Measurements from ENCODE around the gene PRSS56. TPM values are rescaled to one million over a fixed set of nuclear protein-coding genes. Genes with fewer than 3 reads are reported as not detected.

PRSS56 gene
- polyA plus RNA-seq, 4 donors, result 0.15 to 0.29 TPM; not detected in 2

- no peak for DNase-seq (ENCODE audit: low read depth in 4 of 4, low spot score in 3 of 4)
Measured at GRCh38 chr2:232485757-232486557, 34.2 kb upstream of the PRSS56 start.

DNA sequence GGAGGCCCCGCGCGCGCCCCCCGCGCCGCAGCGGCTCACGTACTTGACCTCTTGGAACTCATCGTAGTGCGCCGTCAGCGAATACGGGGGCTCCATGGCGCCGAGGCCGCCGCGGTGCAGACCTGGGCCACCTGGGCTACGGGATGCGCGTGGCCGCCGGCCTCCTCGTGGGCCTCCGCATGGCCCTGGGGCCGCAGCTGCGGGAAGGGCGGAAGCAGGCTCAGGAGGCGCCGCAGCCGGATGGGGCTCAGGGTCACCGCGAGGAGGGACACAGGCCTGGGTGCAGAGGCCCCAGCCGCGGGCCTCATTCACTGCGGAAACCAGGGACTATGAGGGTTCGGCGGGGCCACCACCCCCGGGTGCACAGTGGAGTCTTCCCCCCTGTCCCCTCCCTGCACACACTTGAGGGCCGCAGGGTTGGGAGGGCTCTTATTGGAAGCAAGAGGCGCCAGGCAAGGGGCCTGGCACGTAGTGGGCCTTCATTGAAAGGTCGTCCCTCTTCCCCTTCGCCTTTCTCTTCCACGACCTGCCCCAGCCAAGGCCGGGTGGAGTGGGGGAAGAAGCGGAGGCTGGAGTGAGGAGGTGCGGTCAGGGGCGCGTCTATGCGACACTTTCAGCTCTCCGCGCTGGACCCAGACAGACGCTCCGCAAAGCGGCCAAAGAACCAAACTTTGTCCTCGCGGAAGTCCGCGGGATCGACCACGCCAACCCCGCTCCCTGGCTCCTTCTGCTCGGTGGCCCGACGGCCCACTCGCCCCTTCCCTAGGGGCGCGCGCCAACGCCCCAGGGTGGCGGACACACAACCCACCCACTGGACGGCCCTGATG, 33.4 kb upstream of the PRSS56 start:
- no peak for DNase-seq (ENCODE audit: low read depth in 4 of 4, low spot score in 3 of 4)

DNA sequence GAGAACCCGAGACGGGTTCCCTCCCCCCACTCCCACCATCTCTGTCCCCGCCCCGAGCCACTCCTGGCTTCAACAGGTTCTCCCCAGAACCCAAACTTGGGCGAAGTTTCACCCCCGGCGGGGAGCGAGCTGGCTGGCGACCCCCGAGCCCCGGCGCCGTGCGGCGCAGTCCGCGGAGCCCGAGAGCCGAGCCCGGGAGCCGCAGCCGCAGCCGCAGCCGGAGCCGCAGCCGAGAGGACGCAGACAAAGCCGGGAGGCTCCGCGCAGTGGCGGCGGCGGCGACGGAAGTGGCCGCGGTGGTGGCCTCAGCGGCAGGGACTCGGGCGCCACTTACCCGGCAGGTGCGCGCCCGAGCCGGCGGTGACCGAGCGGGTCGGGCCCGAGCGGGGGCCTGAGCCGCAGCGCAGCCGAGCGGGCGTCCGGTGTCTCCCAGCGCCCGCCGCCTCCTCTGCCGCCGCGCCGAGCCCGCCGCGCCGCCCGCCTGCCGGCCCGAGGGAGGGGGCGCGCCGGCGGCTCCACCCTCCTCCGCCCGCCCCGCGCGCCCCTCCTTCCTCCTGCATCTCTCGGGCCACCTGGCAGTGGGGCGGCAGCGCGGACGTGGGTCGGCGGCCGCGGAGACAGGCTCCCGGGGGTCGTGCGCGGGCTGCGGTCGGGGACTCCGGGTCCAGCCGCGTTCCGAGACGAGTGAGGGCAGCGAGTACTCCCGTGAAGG, 32.6 kb upstream of the PRSS56 start, which contains the start of gene ECEL1:
ECEL1 (minus strand) TSS at position 450 of the 712 bp plus-strand sequence. CDS start 1,181 bp downstream, outside the sequence.
- no peak for DNase-seq (ENCODE audit: low read depth in 4 of 4, low spot score in 3 of 4)

- no peak for DNase-seq (ENCODE audit: low read depth in 4 of 4, low spot score in 3 of 4)
Measured at GRCh38 chr2:232488097-232488711, 32.0 kb upstream of the PRSS56 start.

- no peak for DNase-seq (ENCODE audit: low read depth in 4 of 4, low spot score in 3 of 4)
Measured at GRCh38 chr2:232488721-232489300, 31.4 kb upstream of the PRSS56 start.

- no peak for DNase-seq (ENCODE audit: low read depth in 4 of 4, low spot score in 3 of 4)
Measured at GRCh38 chr2:232489516-232490220, 30.5 kb upstream of the PRSS56 start.

DNA sequence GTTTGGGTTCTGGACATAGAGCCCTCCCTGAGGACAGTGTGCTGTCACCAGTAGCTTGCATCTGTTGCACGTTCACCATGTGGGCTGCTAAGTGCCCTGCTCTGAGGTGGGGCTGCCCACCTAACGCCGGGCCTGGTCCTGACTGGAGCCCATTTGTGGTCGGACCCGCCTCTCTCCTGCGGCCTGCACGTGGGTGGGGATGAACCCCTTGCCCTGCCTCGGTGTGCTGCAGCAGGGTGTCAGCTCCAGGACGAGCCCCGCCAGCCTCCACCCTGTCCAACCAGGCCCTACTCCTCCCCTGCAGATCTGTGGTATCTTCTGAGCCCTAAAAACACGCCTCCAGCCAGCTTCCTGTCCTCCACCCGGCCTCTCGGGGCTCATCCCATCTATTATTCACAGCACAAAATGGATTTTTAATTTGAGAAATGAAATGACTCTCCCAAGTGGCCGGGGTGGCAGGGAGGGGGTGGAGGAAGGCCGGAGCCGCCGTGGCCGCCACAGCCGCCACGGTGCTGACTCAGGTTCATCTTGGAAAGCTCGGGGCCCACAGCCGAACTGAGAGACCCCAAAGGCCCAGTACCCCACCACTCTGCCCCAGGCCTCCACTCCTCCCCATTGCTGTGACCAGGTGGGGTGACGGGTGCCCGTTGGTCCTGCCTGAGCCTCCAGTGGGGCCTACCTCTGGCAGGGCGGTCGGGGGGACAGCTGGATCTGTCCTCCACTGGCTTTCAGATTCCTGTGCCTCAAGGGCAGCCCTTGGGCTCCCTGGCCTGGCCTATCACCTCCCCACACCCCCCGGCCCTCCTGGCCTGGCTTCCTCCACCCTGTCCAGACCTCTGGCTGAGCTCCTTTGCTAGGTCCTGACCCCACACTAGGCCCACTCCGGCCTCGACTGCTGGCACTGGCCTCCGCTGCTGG, 29.7 kb upstream of the PRSS56 start:
- no peak for DNase-seq (ENCODE audit: low read depth in 4 of 4, low spot score in 3 of 4)

- no peak for DNase-seq (ENCODE audit: low read depth in 4 of 4, low spot score in 3 of 4)
Measured at GRCh38 chr2:232491139-232491780, 28.9 kb upstream of the PRSS56 start.

- DNase-seq (ENCODE audit: low read depth in 4 of 4, low spot score in 3 of 4), result no peak
Measured at GRCh38 chr2:232492236-232492848, 27.8 kb upstream of the PRSS56 start.

DNA sequence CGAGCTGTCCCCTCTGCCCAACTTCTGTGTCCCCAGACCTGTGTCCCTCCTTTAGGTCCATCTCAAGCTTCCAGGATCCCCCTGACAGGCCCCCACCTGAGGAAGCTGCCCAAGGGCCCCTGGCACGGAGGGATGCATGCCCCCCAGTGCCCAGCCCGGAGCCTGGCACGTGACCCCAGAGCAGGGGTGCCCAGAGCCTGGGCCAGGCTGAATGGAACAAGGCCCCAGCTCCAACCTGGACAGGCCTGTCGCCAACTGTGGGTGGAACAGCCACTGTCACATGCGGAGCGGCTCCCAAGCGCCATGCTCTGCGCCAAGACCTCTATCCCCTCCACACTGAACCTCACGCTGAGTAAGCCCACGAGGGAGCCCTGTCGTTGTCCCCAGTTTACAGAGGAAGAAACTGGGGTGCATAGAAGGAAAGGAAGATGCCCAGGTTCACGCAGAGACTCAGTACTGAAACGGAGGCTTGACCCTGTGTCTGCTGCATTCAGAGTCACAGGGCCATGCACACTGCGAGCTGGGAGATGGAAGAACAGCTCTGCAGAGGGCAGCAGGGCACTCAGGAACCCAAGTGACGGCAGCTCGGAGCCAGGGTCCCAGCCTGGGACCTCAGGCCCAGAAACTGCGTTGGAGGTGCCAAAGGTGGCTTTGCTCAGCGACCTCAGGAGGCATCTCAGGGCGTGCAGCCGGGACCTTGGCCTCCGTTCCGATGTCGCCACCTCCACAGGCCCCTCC, 27.1 kb upstream of the PRSS56 start:
- DNase-seq (ENCODE audit: low read depth in 4 of 4, low spot score in 3 of 4), result no peak

DNA sequence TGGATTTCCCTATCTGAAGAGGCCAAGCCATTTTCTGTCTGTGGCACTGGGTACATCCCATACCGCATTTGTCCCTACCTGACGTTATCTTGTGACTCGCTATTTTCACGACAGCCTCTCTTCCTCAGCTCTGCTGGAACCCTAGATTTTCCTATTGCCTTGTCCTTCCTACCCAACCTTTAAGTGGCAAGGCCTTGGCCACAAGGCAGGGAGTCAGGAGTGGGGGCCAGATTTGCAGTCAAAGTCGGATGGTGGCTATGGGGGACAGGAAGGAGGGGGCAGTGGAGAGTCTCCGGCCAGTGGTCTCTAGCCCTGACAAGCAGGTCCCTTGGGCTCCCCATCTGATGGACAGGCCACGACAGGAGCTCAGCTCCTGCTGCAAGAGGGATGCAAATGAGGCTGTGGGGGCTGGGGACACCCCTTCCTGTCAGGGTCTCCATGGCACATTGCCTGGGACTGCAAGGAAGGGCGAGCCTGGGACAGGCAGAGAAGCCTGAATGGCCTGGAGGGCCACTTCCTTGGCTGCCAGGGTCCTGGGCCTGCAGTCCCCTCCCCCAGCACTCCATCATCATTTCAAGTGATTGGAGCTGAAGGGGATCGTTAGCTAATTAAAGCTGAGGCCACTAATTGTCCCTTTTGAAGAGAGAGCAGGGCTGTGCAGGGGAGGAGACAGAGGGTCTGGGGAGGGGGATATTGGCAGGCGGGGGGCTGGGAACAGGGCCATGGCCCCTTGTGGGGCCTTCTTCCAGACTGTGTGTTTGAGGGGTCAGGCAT, 26.3 kb upstream of the PRSS56 start:
- DNase-seq (ENCODE audit: low read depth in 4 of 4, low spot score in 3 of 4), result no peak

DNA sequence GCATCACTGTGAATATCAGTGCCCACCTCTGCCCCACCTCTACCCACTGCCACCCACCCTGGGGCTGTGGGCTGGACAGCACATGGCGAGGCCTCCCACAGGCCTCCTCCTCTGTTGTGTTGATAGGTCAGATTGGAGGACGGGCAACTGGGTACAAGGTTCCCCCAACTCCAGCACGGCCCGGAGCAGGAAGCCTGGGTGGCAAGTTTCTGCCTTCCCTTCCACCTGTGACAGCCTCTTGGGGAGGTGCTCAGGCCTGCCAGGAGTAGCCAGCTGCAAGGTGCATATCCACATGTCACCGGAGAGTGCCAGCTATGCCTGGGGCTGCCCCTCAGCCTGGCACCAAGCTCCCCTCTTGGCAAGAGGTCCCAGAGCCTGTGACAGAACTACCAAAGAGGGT, 25.6 kb upstream of the PRSS56 start:
- DNase-seq (ENCODE audit: low read depth in 4 of 4, low spot score in 3 of 4), result no peak

DNA sequence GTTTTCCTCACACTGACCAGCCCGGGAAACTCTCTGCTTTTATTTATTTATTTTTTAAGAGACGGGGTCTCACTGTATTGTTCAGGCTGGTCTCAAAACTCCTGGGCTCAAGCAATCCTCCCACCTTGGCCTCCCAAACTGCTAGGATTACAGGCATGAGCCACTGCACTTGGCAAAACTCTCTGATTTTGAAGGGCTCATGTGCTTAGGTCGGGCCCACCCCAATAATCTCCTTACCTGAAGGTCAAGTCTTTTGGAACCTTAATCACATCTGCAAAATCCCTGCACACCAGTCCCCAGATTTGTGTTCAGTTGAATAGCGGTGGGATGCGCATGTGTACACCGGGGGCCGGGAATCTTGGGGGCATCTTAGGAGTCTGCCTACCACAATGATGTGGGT, 24.9 kb upstream of the PRSS56 start:
- no peak for DNase-seq (ENCODE audit: low read depth in 4 of 4, low spot score in 3 of 4)

DNA sequence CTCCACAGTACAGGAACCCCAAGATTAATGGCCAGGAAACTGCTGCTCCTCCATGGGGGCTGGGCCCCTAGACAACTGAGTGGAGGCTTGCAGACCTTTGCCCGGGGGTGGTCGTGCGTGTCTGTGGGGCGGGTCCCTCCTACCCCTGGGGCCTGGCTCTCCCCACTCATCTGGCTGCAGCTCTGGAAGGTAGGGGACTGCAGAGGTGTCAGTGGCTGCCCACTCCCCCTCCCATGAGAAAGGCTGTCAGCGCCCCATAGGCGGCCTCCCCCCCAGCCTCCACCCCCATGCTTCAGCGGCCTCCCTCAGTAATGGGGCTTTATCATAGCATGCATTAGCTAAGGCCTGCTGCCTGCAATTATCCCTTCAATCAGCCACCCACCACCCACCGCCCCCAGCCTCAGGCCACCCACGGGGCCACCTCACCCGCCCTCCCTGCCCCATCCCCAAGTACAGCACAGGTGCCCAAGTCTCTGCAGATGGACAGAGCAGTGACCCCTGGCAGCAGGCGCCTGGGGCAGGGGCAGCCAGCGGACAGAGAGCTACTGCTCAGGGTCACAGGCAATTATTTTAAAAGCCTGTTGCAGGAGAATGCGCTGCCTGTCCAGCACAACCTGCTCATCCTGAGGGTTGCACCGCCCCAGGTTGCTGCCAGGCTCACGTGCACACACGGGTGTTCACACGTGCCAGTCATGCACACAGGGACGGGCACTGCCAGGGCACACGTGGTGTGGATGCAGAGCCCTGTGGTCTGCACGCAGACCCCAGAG, 23.5 kb upstream of the PRSS56 start:
- no peak for DNase-seq (ENCODE audit: low read depth in 4 of 4, low spot score in 3 of 4)

- DNase-seq (ENCODE audit: low read depth in 4 of 4, low spot score in 3 of 4), result no peak
Measured at GRCh38 chr2:232497348-232497747, 22.8 kb upstream of the PRSS56 start.

GRCh38 chr2:232498452-232498851, 21.7 kb upstream of the PRSS56 start:
- no peak for DNase-seq (ENCODE audit: low read depth in 4 of 4, low spot score in 3 of 4)
